Keratinocyte (primary cell): ENCODE data around the gene PAK2.

Experiments
- EZH2 ChIP-seq: IDR thresholded peaks from one replicate; pipeline ENCODE4 v1.6.1; 2012; ENCODE audit warnings: inconsistent platforms, mild to moderate bottlenecking, low read length, moderate library complexity
- TF ChIP-seq, protein P1 (sequence below), 3 experiments: IDR thresholded peaks in 1 of 3; conservative IDR thresholded peaks in 1 of 3; optimal IDR thresholded peaks in 1 of 3; 2 replicates in 2 of 3; 3 replicates in 1 of 3; pipeline versions ENCODE3 to v1.5.1; 2011; ENCODE audit warnings: low read length in 3 of 3, mild to moderate bottlenecking in 3 of 3, moderate library complexity in 2 of 3, control low read depth in 1 of 3, inconsistent platforms in 1 of 3; ENCODE audit not compliant: insufficient read depth in 2 of 3; ENCODE audit errors: extremely low read depth in 1 of 3

DNA sequence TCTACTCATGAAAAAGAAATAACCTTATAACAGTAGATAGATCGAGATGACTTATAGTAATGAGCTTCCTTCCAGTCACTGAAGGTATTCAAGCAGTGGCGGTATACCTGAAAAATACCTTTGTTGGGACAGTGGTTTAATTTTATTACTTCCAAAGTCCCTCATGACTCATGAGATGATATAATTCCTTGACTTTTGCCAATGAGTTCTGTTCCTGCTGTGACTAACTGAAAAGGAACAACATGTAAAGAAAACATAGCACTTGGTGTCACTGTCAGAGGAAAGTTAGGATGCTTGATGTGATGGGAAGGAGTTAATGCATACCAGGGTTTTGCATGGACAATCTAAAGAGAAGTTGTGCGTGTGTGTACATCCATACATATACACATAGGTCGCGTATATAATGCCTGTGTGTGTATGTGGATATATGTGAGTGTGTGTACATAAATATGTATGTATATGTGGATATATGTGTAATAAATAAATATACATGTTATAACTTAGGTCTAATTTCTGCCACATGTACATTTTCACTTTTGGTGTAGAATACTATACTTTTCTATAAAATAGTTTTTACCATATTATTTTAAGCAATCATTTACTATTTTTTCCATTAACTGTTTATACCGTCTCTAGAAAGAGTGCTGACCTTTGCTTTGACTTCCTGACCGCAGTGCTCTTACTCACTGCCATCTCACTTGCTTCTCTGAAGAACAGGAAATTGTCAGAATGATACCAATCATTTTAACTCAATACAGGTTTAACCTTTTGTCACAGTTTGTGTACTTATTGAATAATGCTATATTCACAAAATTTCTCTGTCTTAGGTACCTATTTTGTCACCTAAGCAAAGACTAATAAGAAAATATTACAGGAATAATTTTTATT is 12.6 kb upstream of the PAK2 start:
- TF ChIP-seq, protein P1, sequence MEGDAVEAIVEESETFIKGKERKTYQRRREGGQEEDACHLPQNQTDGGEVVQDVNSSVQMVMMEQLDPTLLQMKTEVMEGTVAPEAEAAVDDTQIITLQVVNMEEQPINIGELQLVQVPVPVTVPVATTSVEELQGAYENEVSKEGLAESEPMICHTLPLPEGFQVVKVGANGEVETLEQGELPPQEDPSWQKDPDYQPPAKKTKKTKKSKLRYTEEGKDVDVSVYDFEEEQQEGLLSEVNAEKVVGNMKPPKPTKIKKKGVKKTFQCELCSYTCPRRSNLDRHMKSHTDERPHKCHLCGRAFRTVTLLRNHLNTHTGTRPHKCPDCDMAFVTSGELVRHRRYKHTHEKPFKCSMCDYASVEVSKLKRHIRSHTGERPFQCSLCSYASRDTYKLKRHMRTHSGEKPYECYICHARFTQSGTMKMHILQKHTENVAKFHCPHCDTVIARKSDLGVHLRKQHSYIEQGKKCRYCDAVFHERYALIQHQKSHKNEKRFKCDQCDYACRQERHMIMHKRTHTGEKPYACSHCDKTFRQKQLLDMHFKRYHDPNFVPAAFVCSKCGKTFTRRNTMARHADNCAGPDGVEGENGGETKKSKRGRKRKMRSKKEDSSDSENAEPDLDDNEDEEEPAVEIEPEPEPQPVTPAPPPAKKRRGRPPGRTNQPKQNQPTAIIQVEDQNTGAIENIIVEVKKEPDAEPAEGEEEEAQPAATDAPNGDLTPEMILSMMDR (optimal IDR thresholded peaks at IDR 0.05 in 1 of 3, IDR thresholded peaks at IDR 0.05 in 1 of 3, conservative IDR thresholded peaks at IDR 0.05 in 1 of 3; ENCODE audit: extremely low read depth in 1 of 3, insufficient read depth in 2 of 3, low read length in 3 of 3), result no peak
- no peak for TF ChIP-seq EZH2
